CD1c-positive myeloid dendritic cell (primary cell): ENCODE data around the gene IGF2BP2.

ENCODE experiments used
- DNase-seq: peaks from one replicate; pipeline ENCODE4 v3.0.0-alpha.2; 2016; ENCODE audit errors: extremely low spot score

IGF2BP2 gene

GRCh38 chr3:185837414-185837813, 12.6 kb upstream of the IGF2BP2 start:
- no peak for DNase-seq

GRCh38 chr3:185831990-185832389, 7.1 kb upstream of the IGF2BP2 start:
- no peak for DNase-seq

- no peak for DNase-seq
Measured at GRCh38 chr3:185831195-185831594, 6.4 kb upstream of the IGF2BP2 start.

- DNase-seq, result no peak
Measured at GRCh38 chr3:185830018-185830797, 5.4 kb upstream of the IGF2BP2 start.

- no peak for DNase-seq
Measured at GRCh38 chr3:185828755-185829154, 3.9 kb upstream of the IGF2BP2 start.

GRCh38 chr3:185827595-185828344, 2.9 kb upstream of the IGF2BP2 start:
- DNase-seq, result no peak

- peak; percentile 43 for DNase-seq
Measured at GRCh38 chr3:185825639-185826481, 1.0 kb upstream of the IGF2BP2 start.

- DNase-seq, result peak; percentile 37
Measured at GRCh38 chr3:185824051-185825005, 514 bp downstream of the IGF2BP2 start.

GRCh38 chr3:185823078-185824044, 1.5 kb downstream of the IGF2BP2 start:
- DNase-seq, result peak; percentile 42

- DNase-seq, result peak; percentile 34
Measured at GRCh38 chr3:185822221-185823000, 2.4 kb downstream of the IGF2BP2 start.

- no peak for DNase-seq
Measured at GRCh38 chr3:185820973-185821758, 3.7 kb downstream of the IGF2BP2 start.

GRCh38 chr3:185818267-185818875, 6.5 kb downstream of the IGF2BP2 start:
- DNase-seq, result no peak

- DNase-seq, result peak; percentile 70
Measured at GRCh38 chr3:185815391-185816282, 9.2 kb downstream of the IGF2BP2 start.

- DNase-seq, result no peak
Measured at GRCh38 chr3:185813691-185814215, 11.1 kb downstream of the IGF2BP2 start.

- DNase-seq, result peak; percentile 61
Measured at GRCh38 chr3:185813205-185813604, 11.6 kb downstream of the IGF2BP2 start.

- no peak for DNase-seq
Measured at GRCh38 chr3:185807445-185808068, 17.3 kb downstream of the IGF2BP2 start.
